Muscle layer of duodenum (tissue), 2 donors: ENCODE data around the gene CLIP4.

ENCODE experiments used
- H3K27ac ChIP-seq: one replicate; pipeline ENCODE4 v1.7.0; 2013; ENCODE audit warnings: mild to moderate bottlenecking, low read length
- H3K27me3 ChIP-seq: one replicate; pipeline ENCODE4 v1.7.0; 2013; ENCODE audit warnings: low read depth, mild to moderate bottlenecking, control low read depth, low read length
- H3K36me3 ChIP-seq, 2 donors: one replicate each; pipeline ENCODE4 v1.7.0; 2013; ENCODE audit warnings: low read length in 2 of 2, control low read depth in 1 of 2, mild to moderate bottlenecking in 1 of 2; ENCODE audit not compliant: insufficient read depth in 2 of 2, control insufficient read depth in 1 of 2
- H3K4me1 ChIP-seq, 2 donors: one replicate each; pipeline ENCODE4 v1.7.0; 2013; ENCODE audit warnings: low read length in 2 of 2, mild to moderate bottlenecking in 2 of 2, control low read depth in 1 of 2, moderate library complexity in 1 of 2; ENCODE audit not compliant: insufficient read depth in 2 of 2, control insufficient read depth in 1 of 2
- H3K4me3 ChIP-seq, 2 donors: one replicate each; pipeline ENCODE4 v1.7.0; 2013; ENCODE audit warnings: low read length in 2 of 2, low read depth in 1 of 2, mild to moderate bottlenecking in 1 of 2
- H3K9me3 ChIP-seq, 2 donors: one replicate each; pipeline ENCODE4 v1.7.0; 2013; ENCODE audit warnings: low read length in 2 of 2, control low read depth in 1 of 2, mild to moderate bottlenecking in 1 of 2; ENCODE audit not compliant: control insufficient read depth in 1 of 2
- donor health status: healthy.

CLIP4 gene

DNA sequence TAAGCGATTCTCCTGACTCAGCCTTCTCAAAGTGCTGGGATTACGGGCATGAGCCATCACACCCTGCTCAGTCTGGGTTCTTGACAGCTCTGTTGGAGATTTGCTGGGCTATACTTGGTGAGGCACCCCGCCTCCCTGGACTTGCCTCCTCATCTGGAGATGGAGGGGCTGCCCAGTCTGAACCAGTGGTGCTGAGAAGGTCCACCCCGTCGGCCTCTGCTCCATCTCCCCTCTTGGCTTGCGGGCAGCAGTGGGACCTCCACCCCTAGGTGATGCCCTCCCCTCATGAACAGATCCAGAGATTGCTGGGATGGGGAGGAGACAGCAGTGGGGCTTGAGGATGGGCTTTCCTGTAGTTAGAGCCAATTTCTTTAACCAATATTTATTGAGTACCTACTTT is 120.9 kb downstream of the CLIP4 start:
- Histone ChIP-seq H3K27me3 (no peaks in the 10 kb centered on the region), H3K36me3 (no peaks in the 10 kb centered on the region), H3K4me1 (no peaks in the 10 kb centered on the region)

GRCh38 chr2:29238497-29238896 is 123.3 kb downstream of the CLIP4 start:
- no peaks in the 10 kb centered on the region for H3K36me3 ChIP-seq
- no peaks in the 10 kb centered on the region for H3K4me1 ChIP-seq
- H3K27ac ChIP-seq, result no peak overlapping the region
- no peaks in the 10 kb centered on the region for H3K27me3 ChIP-seq
- no peak overlapping the region for H3K4me3 ChIP-seq
- H3K9me3 ChIP-seq, result no peaks in the 10 kb centered on the region

More for the DNA sequence above, 120.9 kb downstream of the CLIP4 start:
- no peak overlapping the region for H3K27ac ChIP-seq
- H3K4me3 ChIP-seq, result no peak overlapping the region
- no peaks in the 10 kb centered on the region for H3K9me3 ChIP-seq
